HepG2 (cell line): ENCODE results near the gene MAMLD1. TPM values are rescaled to one million over a fixed set of nuclear protein-coding genes. Genes with fewer than 3 reads are reported as not detected.

Source experiments
- ATAC-seq: fragments of 200-7000 bp; cut with Tn5 transposase; 3 replicates; pipeline ENCODE4 v1.9.1; 2020; ENCODE audit warnings: mild to moderate bottlenecking, moderate library complexity
- BruUV-seq: library from RNA; stranded (reverse); fragments of 400-500 nt; replicated peaks from 2 replicates; lab custom pipeline; 2021; lab: Mats Ljungman, UMichigan
- CTCF ChIA-PET: fragments of 300-600 bp; formaldehyde crosslinking; extraction: SDS; loops from one replicate; lab custom pipeline; 2021; ENCODE audit warnings: low total read pairs, inconsistent platforms, low intra/inter-chr PET ratio; lab: Yijun Ruan, JAX
- POLR2A ChIA-PET: fragments of 350-600 bp; sonication (Branson Sonifier 250); formaldehyde crosslinking; loops from one replicate; lab custom pipeline; 2020; ENCODE audit warnings: antibody characterized with exemption, inconsistent platforms; lab: Yijun Ruan, JAX
- DNase-seq: peaks from one replicate; pipeline ENCODE4 v3.0.0-alpha.2; 2015; ENCODE audit warnings: low spot score
- FAIRE-seq: peaks from 3 replicates; lab custom pipeline; 2011; peaks lifted over from hg19 to GRCh38; lab: Jason Lieb, UNC
- H2AFZ ChIP-seq: one replicate; pipeline ENCODE4 v1.6.1; 2011; ENCODE audit warnings: low read length, inconsistent platforms
- H3K27ac ChIP-seq: fragments of 300-600 bp; 3 replicates; pipeline ENCODE4 v1.8.0; 2011; ENCODE audit warnings: mixed run types, mild to moderate bottlenecking, mixed read lengths, low read length, inconsistent platforms; ENCODE audit not compliant: insufficient read depth; ENCODE audit errors: extremely low read length
- H3K27me3 ChIP-seq, 2 experiments: fragments of 200-600 bp in 1 of 2; 2 replicates in 1 of 2; 3 replicates in 1 of 2; pipeline versions ENCODE4 v1.6.0 to v1.8.0; 2011; ENCODE audit warnings: low read length in 2 of 2, mild to moderate bottlenecking in 2 of 2, moderate library complexity in 2 of 2, inconsistent platforms in 1 of 2; ENCODE audit not compliant: insufficient read depth in 2 of 2, control insufficient read depth in 1 of 2
- H3K36me3 ChIP-seq, 2 experiments: fragments of 200-600 bp in 1 of 2; replicated peaks in 1 of 2; 2 replicates in 1 of 2; 3 replicates in 1 of 2; pipeline versions ENCODE4 v1.5.1 to v1.8.0; 2011; ENCODE audit warnings: low read length in 2 of 2, inconsistent platforms in 1 of 2; ENCODE audit not compliant: insufficient read depth in 2 of 2, control insufficient read depth in 1 of 2
- H3K4me1 ChIP-seq: 2 replicates; pipeline ENCODE4 v1.5.1; 2012; ENCODE audit warnings: low read length, inconsistent platforms; ENCODE audit not compliant: insufficient read depth
- H3K4me2 ChIP-seq: 2 replicates; pipeline ENCODE4 v1.6.0; 2011; ENCODE audit warnings: low read depth, low read length, inconsistent platforms
- H3K4me3 ChIP-seq, 3 experiments: fragments of 200-600 bp in 1 of 3; sonication (generic), shearing (Covaris generic) in 1 of 3; replicated peaks in 1 of 3; 2 replicates each; pipeline ENCODE4 v1.5.1; 2011 to 2016; ENCODE audit warnings: low read length in 3 of 3, inconsistent platforms in 2 of 3, low read depth in 2 of 3, mild to moderate bottlenecking in 2 of 3, control low read depth in 1 of 3, mixed read lengths in 1 of 3; ENCODE audit not compliant: insufficient read depth in 1 of 3
- H3K79me2 ChIP-seq: one replicate; pipeline ENCODE4 v1.6.1; 2011; ENCODE audit warnings: low read length, inconsistent platforms; ENCODE audit not compliant: insufficient read depth
- H3K9ac ChIP-seq: 2 replicates; pipeline ENCODE4 v1.6.0; 2011; ENCODE audit warnings: mild to moderate bottlenecking, low read depth, low read length, inconsistent platforms; ENCODE audit not compliant: insufficient read depth
- H3K9me3 ChIP-seq: 2 replicates; pipeline ENCODE4 v1.5.1; 2012; ENCODE audit warnings: mild to moderate bottlenecking, low read length
- H4K20me1 ChIP-seq: 2 replicates; pipeline ENCODE4 v1.6.0; 2011; ENCODE audit warnings: inconsistent platforms, mild to moderate bottlenecking, low read length, moderate library complexity; ENCODE audit not compliant: insufficient read depth
- ATM ChIP-seq: fragments of 450-650 bp; IDR thresholded peaks from 2 replicates; pipeline ENCODE4 v1.7.1; 2017; ENCODE audit warnings: mild to moderate bottlenecking, borderline replicate concordance
- CREM ChIP-seq, 2 experiments: sonication (generic) in 1 of 2; formaldehyde crosslinking in 1 of 2; IDR thresholded peaks; 2 replicates each; pipeline versions ENCODE4 v1.4.0 to v1.6.1; 2016 to 2020; ENCODE audit warnings: antibody characterized with exemption in 1 of 2, mild to moderate bottlenecking in 1 of 2, missing genetic modification reagents in 1 of 2
- KDM1A ChIP-seq: IDR thresholded peaks from 2 replicates; pipeline ENCODE4 v1.6.1; 2016; ENCODE audit warnings: missing compliant biosample characterization
- MXI1 ChIP-seq: IDR thresholded peaks from 3 replicates; pipeline ENCODE4 v1.6.1; 2012; ENCODE audit warnings: low read depth, low read length, inconsistent platforms, borderline replicate concordance
- NAIF1 ChIP-seq: sonication (generic); formaldehyde crosslinking; IDR thresholded peaks from 2 replicates; pipeline ENCODE4 v1.5.0; 2020; ENCODE audit warnings: mild to moderate bottlenecking, missing genetic modification reagents, borderline replicate concordance
- ZFP37 ChIP-seq: sonication (generic); formaldehyde crosslinking; IDR thresholded peaks from 2 replicates; pipeline ENCODE4 v1.4.0; 2020; ENCODE audit warnings: missing genetic modification reagents, borderline replicate concordance
- WGBS: methylation state at CpG from one replicate; pipeline ENCODE4 v1.1.6; 2017; ENCODE audit warnings: low lambda C conversion rate; 5-methylcytosine and 5-hydroxymethylcytosine counted together
- in situ Hi-C: cut with HindIII; loops from 2 replicates; pipeline ENCODE4 v1.10.0; 2017; ENCODE audit warnings: low pct_unique_long_range_greater_than_20kb; ENCODE audit not compliant: extremely low pct_ligation_motif_present
- intact Hi-C: fragments of 100-400 bp; cut with micrococcal nuclease; formaldehyde crosslinking; loops from one replicate; pipeline ENCODE4 v1.10.0; 2022; ENCODE audit not compliant: unreplicated experiment
- polyA plus RNA-seq, 8 experiments: library from polyadenylated mRNA; depleted of rRNA in 3 of 8; stranded (reverse) in 7 of 8; unstranded in 1 of 8; fragments of >200 nt; fragmentation: Illumina TruSeq in 4 of 8; extraction: Trizol in 4 of 8; gene quantifications; 2 replicates each; pipeline versions ENCODE4 v1.2.1 to v1.2.3, GENCODE V29; 2011 to 2016; ENCODE audit warnings: low read depth in 4 of 8, missing spikeins in 1 of 8, mixed read lengths in 1 of 8; ENCODE audit not compliant: insufficient read depth in 1 of 8
- total RNA-seq, 5 experiments: library from RNA; depleted of rRNA; stranded (reverse); fragments of >200 nt; fragmentation: Illumina TruSeq; extraction: Trizol; gene quantifications; 2 replicates each; pipeline ENCODE4 v1.2.3, GENCODE V29; 2016; ENCODE audit warnings: low read depth in 1 of 5
- TF ChIP-seq, protein P1 (sequence below): sonication (generic); formaldehyde crosslinking; IDR thresholded peaks from 2 replicates; pipeline ENCODE4 v1.8.1; 2023; ENCODE audit warnings: mild to moderate bottlenecking, missing genetic modification reagents, borderline replicate concordance
- TF ChIP-seq, protein P2 (sequence below): sonication (generic); formaldehyde crosslinking; IDR thresholded peaks from 2 replicates; pipeline ENCODE4 v1.8.0; 2022; ENCODE audit warnings: mild to moderate bottlenecking, missing genetic modification reagents, moderate library complexity

Gene MAMLD1
- total and polyA plus RNA-seq, 2 of the 13 experiments (the other 11 are each of a cell fraction or from before 2014, with no cell fraction given) = not detected

- TF ChIP-seq CREM (IDR thresholded peaks at IDR 0.05) (no peak), CREM (CRISPR knock-in tag; IDR thresholded peaks at IDR 0.05) (no peak), ATM (no peak), MXI1 (no peak)
Observed at GRCh38 chrX:150512461-150512901, 149.4 kb downstream of the MAMLD1 start (continued).

DNA sequence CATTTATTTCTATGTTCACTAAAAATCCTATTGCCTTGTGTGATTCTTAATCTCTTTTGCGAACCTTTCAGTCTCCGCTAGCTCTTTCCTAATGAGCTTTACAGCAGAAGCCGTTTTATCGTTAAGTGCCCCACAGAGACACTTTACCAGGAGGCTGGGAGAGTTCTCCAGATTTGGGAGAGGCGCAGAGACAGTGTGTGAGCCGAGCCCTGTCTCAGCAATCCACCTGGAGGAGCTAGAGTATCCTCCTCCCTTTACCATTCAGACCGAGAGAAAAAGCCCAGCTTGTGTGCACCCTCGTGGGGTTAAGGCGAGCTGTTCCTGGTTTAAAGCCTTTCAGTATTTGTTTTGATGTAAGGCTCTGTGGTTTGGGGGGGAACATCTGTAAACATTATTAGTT, 150.4 kb downstream of the MAMLD1 start:
- POLR2A ChIA-PET = no interaction called here
- WGBS = 45% methylated on average over 8 of the region's 9 CpGs
- in situ Hi-C loops = no loop called here
- Histone ChIP-seq H3K9ac (no peak overlapping the region), H3K79me2 (no peaks in the 10 kb centered on the region), H3K36me3 (no peaks in the 10 kb centered on the region), H3K27me3 (no peaks in the 10 kb centered on the region; a peak in 1 of 5 replicates), H3K4me3 (no peak overlapping the region), H3K27ac (no peak overlapping the region), H3K9me3 (no peaks in the 10 kb centered on the region), H4K20me1 (no peaks in the 10 kb centered on the region), H2AFZ (no peak overlapping the region), H3K4me1 (no peaks in the 10 kb centered on the region), H3K4me2 (no peak overlapping the region)
- CTCF ChIA-PET = no interaction called here
- TF ChIP-seq KDM1A (CRISPR knock-in tag) (no peak), ZFP37 (CRISPR knock-in tag) (no peak), NAIF1 (CRISPR knock-in tag) (no peak)
- TF ChIP-seq, protein P1, sequence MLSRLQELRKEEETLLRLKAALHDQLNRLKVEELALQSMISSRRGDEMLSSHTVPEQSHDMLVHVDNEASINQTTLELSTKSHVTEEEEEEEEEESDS (CRISPR knock-in tag) = no peak
- TF ChIP-seq, protein P2, sequence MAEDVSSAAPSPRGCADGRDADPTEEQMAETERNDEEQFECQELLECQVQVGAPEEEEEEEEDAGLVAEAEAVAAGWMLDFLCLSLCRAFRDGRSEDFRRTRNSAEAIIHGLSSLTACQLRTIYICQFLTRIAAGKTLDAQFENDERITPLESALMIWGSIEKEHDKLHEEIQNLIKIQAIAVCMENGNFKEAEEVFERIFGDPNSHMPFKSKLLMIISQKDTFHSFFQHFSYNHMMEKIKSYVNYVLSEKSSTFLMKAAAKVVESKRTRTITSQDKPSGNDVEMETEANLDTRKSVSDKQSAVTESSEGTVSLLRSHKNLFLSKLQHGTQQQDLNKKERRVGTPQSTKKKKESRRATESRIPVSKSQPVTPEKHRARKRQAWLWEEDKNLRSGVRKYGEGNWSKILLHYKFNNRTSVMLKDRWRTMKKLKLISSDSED (CRISPR knock-in tag) = no peak
- DNase-seq (no peak), FAIRE-seq (no peak), ATAC-seq (no peak)
- no TSS peak for BruUV-seq
- intact Hi-C loops = no loop called here
